OCI-LY3 (cell line): ENCODE results near the gene NIN.

Source experiments
- H2AFZ ChIP-seq: fragments of 200-600, 300-600 bp; shearing (Covaris generic); 2 replicates; pipeline ENCODE4 v1.6.0; 2014; ENCODE audit warnings: antibody characterized with exemption, low read depth, low read length
- H3K27ac ChIP-seq: fragments of 200-600, 300-600 bp; sonication (generic); 2 replicates; pipeline ENCODE4 v1.5.1; 2014; ENCODE audit warnings: mild to moderate bottlenecking, low read length, moderate library complexity, mixed read lengths
- H3K27me3 ChIP-seq: fragments of 200-600, 300-600 bp; sonication (generic); 2 replicates; pipeline ENCODE4 v1.6.1; 2014; ENCODE audit warnings: low read depth, low read length, mixed read lengths
- H3K36me3 ChIP-seq: fragments of 200-600, 300-600 bp; sonication (generic); replicated peaks from 2 replicates; pipeline ENCODE3; 2014; ENCODE audit warnings: low read depth, low read length, mixed read lengths
- H3K4me1 ChIP-seq: fragments of 300-600, 200-600 bp; sonication (generic); 2 replicates; pipeline ENCODE4 v1.6.1; 2014; ENCODE audit warnings: low read length, mixed read lengths
- H3K4me2 ChIP-seq: fragments of 200-600, 300-600 bp; sonication (generic); 2 replicates; pipeline ENCODE4 v1.6.1; 2014; ENCODE audit warnings: low read length, mixed read lengths
- H3K4me3 ChIP-seq: fragments of 300-600, 200-600 bp; sonication (generic); 2 replicates; pipeline ENCODE4 v1.5.1; 2014; ENCODE audit warnings: antibody characterized with exemption, mild to moderate bottlenecking, low read length, moderate library complexity
- H3K79me2 ChIP-seq: fragments of 300-600, 200-600 bp; shearing (Covaris generic); 2 replicates; pipeline ENCODE4 v1.6.1; 2014; ENCODE audit warnings: mild to moderate bottlenecking, low read length, mixed read lengths
- H3K9ac ChIP-seq: fragments of 300-600, 200-600 bp; shearing (Covaris generic); 2 replicates; pipeline ENCODE4 v1.6.0; 2014; ENCODE audit warnings: mild to moderate bottlenecking, low read length, moderate library complexity
- H3K9me3 ChIP-seq: fragments of 200-600, 300-600 bp; shearing (Covaris generic); 2 replicates; pipeline ENCODE4 v1.6.1; 2014; ENCODE audit warnings: low read length, mixed read lengths; ENCODE audit not compliant: insufficient read depth
- H4K20me1 ChIP-seq: fragments of 200-600, 300-600 bp; sonication (generic); 2 replicates; pipeline ENCODE4 v1.6.1; 2016; ENCODE audit warnings: low read length, mixed read lengths; ENCODE audit not compliant: insufficient read depth
- CTCF ChIP-seq: fragments of 200-600, 300-600 bp; sonication (generic); IDR thresholded peaks from 2 replicates; pipeline ENCODE4 v1.5.1; 2014; ENCODE audit warnings: antibody characterized with exemption, low read length, low read depth
- EZH2phosphoT487 ChIP-seq: fragments of 200-600 bp; shearing (Covaris generic); IDR thresholded peaks from 2 replicates; pipeline ENCODE4 v1.6.1; 2018; ENCODE audit warnings: antibody characterized with exemption, mixed run types, low read depth

Gene NIN

DNA sequence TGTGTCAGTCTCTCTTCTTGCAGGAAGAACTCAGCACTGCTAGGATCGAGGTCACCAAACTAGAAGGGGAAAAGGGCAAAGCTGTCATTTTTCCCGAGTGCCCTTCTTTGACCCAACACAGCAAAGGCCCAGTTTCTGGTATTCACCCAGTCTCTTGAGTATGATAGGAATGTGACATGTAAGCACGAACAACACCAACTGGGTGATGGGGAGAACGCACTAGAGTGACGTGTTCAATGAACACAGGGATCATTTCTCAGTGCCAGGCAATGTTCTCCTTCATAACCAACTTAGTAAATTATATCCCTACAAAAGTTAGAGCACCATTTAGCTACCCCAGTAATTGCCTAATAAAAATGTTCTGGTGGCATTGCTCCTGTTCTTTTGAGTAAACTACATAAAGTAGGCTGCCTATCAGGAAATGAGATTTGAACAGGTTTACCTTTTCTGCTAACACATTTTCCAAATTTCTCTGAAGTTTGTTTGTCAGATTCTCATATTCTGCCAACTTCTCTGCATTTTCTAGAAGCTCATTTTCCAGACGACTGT is 64.5 kb downstream of the NIN start:
- no peak overlapping the region for H2AFZ ChIP-seq
- no peaks in the 10 kb centered on the region for H4K20me1 ChIP-seq
- peaks cover 78% of the 10 kb centered on the region for H3K36me3 ChIP-seq
- H3K79me2 ChIP-seq: peaks cover 8% of the 10 kb centered on the region
- H3K9me3 ChIP-seq: no peaks in the 10 kb centered on the region
- TF ChIP-seq CTCF (no peak), EZH2phosphoT487 (no peak)
- H3K27ac ChIP-seq: peak overlapping the region; percentile 31; the same call in 1 of the 2 replicates
- no peak overlapping the region for H3K4me3 ChIP-seq
- H3K9ac ChIP-seq: no peak overlapping the region
- H3K4me1 ChIP-seq: peaks cover 51% of the 10 kb centered on the region
- H3K4me2 ChIP-seq: no peak overlapping the region
- no peaks in the 10 kb centered on the region for H3K27me3 ChIP-seq

GRCh38 chr14:50763382-50764007 is 67.5 kb downstream of the NIN start:
- peak overlapping the region; percentile 36; the same call in 1 of the 2 replicates for H3K9ac ChIP-seq
- H3K4me1 ChIP-seq: peaks cover 79% of the 10 kb centered on the region
- H3K9me3 ChIP-seq: no peaks in the 10 kb centered on the region
- peak overlapping the region; percentile 48 for H3K4me2 ChIP-seq
- no peaks in the 10 kb centered on the region for H4K20me1 ChIP-seq
- peak overlapping the region; percentile 91 for H3K27ac ChIP-seq
- peaks cover 73% of the 10 kb centered on the region for H3K36me3 ChIP-seq
- no peak overlapping the region for H2AFZ ChIP-seq
- H3K79me2 ChIP-seq: peaks cover 22% of the 10 kb centered on the region
- no peak overlapping the region for H3K4me3 ChIP-seq
- no peaks in the 10 kb centered on the region for H3K27me3 ChIP-seq
- TF ChIP-seq EZH2phosphoT487 (no peak), CTCF (no peak)

DNA sequence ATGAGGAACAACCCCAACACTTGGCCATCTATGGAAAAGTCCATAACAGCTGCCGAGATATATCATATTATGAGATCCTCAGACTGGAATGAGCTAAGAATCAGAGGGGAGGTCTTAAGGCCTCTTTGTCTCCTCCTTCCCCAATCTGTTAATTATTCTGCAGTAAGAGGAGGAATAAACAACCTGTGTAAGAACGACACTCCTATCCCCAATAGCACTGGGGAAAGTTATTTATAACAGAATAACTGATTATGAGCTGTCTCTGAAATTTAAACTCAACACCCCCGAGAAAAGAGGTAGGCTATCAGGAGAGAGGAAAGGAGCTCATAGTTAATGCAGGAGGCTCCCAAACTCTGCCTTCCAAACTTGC is 68.0 kb downstream of the NIN start:
- Histone ChIP-seq H3K79me2 (peaks cover 28% of the 10 kb centered on the region), H3K4me3 (peak overlapping the region; percentile 28), H3K9ac (peak overlapping the region; percentile 36), H3K36me3 (peaks cover 73% of the 10 kb centered on the region), H3K27me3 (no peaks in the 10 kb centered on the region), H3K27ac (peak overlapping the region; percentile 91), H3K4me2 (peak overlapping the region; percentile 48), H3K9me3 (no peaks in the 10 kb centered on the region), H2AFZ (no peak overlapping the region), H4K20me1 (no peaks in the 10 kb centered on the region), H3K4me1 (peaks cover 83% of the 10 kb centered on the region)
- TF ChIP-seq EZH2phosphoT487 (no peak), CTCF (no peak)

- Histone ChIP-seq H3K27ac (peak overlapping the region; percentile 91), H3K4me2 (peak overlapping the region; percentile 48)
Observed at GRCh38 chr14:50762001-50762930, 68.7 kb downstream of the NIN start.

More at GRCh38 chr14:50762001-50762930, 68.7 kb downstream of the NIN start:
- peak overlapping the region; percentile 28 for H3K4me3 ChIP-seq
- H3K4me1 ChIP-seq: peaks cover 87% of the 10 kb centered on the region
- H3K27me3 ChIP-seq: no peaks in the 10 kb centered on the region
- H3K79me2 ChIP-seq: peaks cover 35% of the 10 kb centered on the region
- no peaks in the 10 kb centered on the region for H4K20me1 ChIP-seq
- H3K9ac ChIP-seq: peak overlapping the region; percentile 36
- H2AFZ ChIP-seq: no peak overlapping the region
- no peaks in the 10 kb centered on the region for H3K9me3 ChIP-seq
- peaks cover 75% of the 10 kb centered on the region for H3K36me3 ChIP-seq
- TF ChIP-seq EZH2phosphoT487 (no peak), CTCF (no peak)
